ENCODE data around the gene POU6F2.

POU6F2 gene

DNA sequence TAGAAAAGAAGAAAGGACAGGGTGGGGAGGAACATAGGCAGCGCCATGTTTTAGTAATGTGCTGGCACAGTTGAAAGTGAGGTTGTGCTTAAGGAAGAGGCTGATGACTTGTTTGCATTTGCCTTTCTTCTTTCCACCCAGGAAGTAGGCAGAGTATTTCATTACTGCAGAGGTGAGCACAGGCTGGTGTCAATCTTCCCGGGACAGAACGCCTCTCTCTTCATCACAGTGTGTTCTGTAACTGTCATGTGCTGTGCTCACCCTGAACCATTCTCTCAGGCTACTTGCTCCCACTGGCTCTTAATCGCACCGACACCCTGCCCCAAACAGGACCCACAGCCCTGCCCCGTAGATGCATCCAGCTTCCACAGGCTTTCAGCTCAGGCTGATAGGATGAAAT is 452.7 kb downstream of the POU6F2 start:
- no peak overlapping the region for H2AFZ ChIP-seq (ENCODE audit: low read length)
- TF ChIP-seq EZH2 (optimal IDR thresholded peaks at IDR 0.05; ENCODE audit: low read depth, low read length) (no peak), EZH2phosphoT487 (IDR thresholded peaks at IDR 0.05; ENCODE audit: low read length) (no peak)
- TF ChIP-seq, protein P1, sequence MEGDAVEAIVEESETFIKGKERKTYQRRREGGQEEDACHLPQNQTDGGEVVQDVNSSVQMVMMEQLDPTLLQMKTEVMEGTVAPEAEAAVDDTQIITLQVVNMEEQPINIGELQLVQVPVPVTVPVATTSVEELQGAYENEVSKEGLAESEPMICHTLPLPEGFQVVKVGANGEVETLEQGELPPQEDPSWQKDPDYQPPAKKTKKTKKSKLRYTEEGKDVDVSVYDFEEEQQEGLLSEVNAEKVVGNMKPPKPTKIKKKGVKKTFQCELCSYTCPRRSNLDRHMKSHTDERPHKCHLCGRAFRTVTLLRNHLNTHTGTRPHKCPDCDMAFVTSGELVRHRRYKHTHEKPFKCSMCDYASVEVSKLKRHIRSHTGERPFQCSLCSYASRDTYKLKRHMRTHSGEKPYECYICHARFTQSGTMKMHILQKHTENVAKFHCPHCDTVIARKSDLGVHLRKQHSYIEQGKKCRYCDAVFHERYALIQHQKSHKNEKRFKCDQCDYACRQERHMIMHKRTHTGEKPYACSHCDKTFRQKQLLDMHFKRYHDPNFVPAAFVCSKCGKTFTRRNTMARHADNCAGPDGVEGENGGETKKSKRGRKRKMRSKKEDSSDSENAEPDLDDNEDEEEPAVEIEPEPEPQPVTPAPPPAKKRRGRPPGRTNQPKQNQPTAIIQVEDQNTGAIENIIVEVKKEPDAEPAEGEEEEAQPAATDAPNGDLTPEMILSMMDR (IDR thresholded peaks at IDR 0.05; ENCODE audit: low read length), result no peak
- H3K79me2 ChIP-seq (ENCODE audit: low read length), result no peaks in the 10 kb centered on the region
- H3K4me3 ChIP-seq (ENCODE audit: low read length), result no peak overlapping the region
- H3K4me1 ChIP-seq (ENCODE audit: low read length), result no peaks in the 10 kb centered on the region
- H3K4me2 ChIP-seq (ENCODE audit: low read depth, low read length), result no peak overlapping the region
- no peaks in the 10 kb centered on the region for H3K27me3 ChIP-seq (replicated peaks; ENCODE audit: insufficient read depth, low read length)
- H3K27ac ChIP-seq (ENCODE audit: low read length), result no peak overlapping the region
- no peaks in the 10 kb centered on the region for H3K36me3 ChIP-seq (replicated peaks; ENCODE audit: insufficient read depth, low read length)
- DNase-seq, result no peak
- H3F3A ChIP-seq (ENCODE audit: insufficient read depth, low read length), result no peaks in the 10 kb centered on the region
- no peaks in the 10 kb centered on the region for H4K20me1 ChIP-seq (ENCODE audit: insufficient read depth, low read length)
- H3K9ac ChIP-seq (ENCODE audit: low read length), result no peak overlapping the region
- H3K9me2 ChIP-seq (replicated peaks; ENCODE audit: insufficient read depth, low read length), result no peaks in the 10 kb centered on the region
- H3K9me3 ChIP-seq (replicated peaks; ENCODE audit: insufficient read depth, low read length), result no peaks in the 10 kb centered on the region

DNA sequence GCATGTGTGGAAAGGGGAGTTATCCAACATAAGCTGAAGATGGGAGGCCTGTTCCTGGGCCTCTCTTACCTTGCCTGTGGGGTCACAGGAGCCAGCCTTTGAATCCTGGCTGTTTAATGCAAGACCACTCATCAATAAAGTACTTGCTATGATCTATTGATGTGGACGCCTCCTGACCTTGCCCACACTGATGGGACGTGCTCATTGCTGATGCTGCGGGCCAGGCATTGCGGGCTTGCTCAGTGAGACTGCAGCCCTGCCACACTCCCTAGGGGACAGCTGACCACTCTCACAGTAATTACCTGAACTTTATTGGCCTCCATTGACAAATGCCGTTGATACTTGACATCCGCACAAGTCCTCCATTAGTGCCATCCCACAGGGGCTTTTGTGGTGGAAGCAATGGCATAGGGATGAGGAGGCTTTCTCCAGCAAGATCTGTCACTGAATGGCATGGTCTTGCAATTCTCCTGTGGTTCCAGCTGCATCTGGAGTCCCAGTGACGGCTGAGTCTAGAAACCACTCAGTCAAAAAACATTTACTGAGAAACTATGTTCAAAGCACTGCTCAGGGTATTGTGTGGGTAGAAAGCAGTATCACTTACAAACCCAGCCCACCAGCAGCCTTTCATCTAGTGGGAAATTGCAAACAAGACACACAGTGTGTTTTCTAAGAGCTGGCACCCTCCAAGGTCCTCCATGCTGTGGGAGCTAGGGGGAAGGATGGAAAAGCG is 453.4 kb downstream of the POU6F2 start:
- H3K36me3 ChIP-seq (replicated peaks; ENCODE audit: insufficient read depth, low read length), result no peaks in the 10 kb centered on the region
- H3K9me2 ChIP-seq (replicated peaks; ENCODE audit: insufficient read depth, low read length), result no peaks in the 10 kb centered on the region
- no peaks in the 10 kb centered on the region for H3F3A ChIP-seq (ENCODE audit: insufficient read depth, low read length)
- H3K4me3 ChIP-seq (ENCODE audit: low read length), result no peak overlapping the region
- H3K4me2 ChIP-seq (ENCODE audit: low read depth, low read length), result no peak overlapping the region
- H3K27ac ChIP-seq (ENCODE audit: low read length), result no peak overlapping the region
- TF ChIP-seq EZH2phosphoT487 (IDR thresholded peaks at IDR 0.05; ENCODE audit: low read length), result no peak
- TF ChIP-seq EZH2 (optimal IDR thresholded peaks at IDR 0.05; ENCODE audit: low read depth, low read length), result no peak
- TF ChIP-seq, protein P1 (IDR thresholded peaks at IDR 0.05; ENCODE audit: low read length), result no peak
- H3K79me2 ChIP-seq (ENCODE audit: low read length), result no peaks in the 10 kb centered on the region
- no peak overlapping the region for H2AFZ ChIP-seq (ENCODE audit: low read length)
- no peaks in the 10 kb centered on the region for H4K20me1 ChIP-seq (ENCODE audit: insufficient read depth, low read length)
- no peak overlapping the region for H3K9ac ChIP-seq (ENCODE audit: low read length)
- no peaks in the 10 kb centered on the region for H3K4me1 ChIP-seq (ENCODE audit: low read length)
- DNase-seq, result no peak
- no peaks in the 10 kb centered on the region for H3K27me3 ChIP-seq (replicated peaks; ENCODE audit: insufficient read depth, low read length)
- no peaks in the 10 kb centered on the region for H3K9me3 ChIP-seq (replicated peaks; ENCODE audit: insufficient read depth, low read length)

DNA sequence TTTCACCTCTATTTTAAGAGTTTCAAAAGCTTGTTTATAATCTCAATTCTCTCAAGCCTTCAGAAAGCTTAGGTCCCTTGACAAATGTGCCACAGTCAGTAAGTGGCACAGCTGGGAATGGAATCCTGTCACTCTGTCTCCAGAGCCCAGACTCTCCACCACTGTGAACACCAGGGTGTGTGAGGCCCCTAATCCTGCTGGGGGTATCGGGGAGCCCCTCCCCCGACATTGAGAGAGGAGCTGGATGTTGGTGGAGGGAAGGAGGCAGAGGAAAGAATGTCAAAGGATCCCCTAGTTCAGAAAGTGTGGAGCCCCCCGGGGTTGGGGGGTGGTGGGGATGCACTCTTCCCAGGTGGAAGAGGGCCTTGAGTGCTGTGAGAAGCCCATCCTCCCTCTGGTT is 454.7 kb downstream of the POU6F2 start:
- H3K36me3 ChIP-seq (replicated peaks; ENCODE audit: insufficient read depth, low read length), result no peaks in the 10 kb centered on the region
- no peak overlapping the region for H3K4me3 ChIP-seq (ENCODE audit: low read length)
- no peak overlapping the region for H3K9ac ChIP-seq (ENCODE audit: low read length)
- H3K9me3 ChIP-seq (replicated peaks; ENCODE audit: insufficient read depth, low read length), result no peaks in the 10 kb centered on the region
- no peak for DNase-seq
- no peak overlapping the region for H2AFZ ChIP-seq (ENCODE audit: low read length)
- H3K9me2 ChIP-seq (replicated peaks; ENCODE audit: insufficient read depth, low read length), result no peaks in the 10 kb centered on the region
- H4K20me1 ChIP-seq (ENCODE audit: insufficient read depth, low read length), result no peaks in the 10 kb centered on the region
- no peaks in the 10 kb centered on the region for H3K79me2 ChIP-seq (ENCODE audit: low read length)
- H3K4me2 ChIP-seq (ENCODE audit: low read depth, low read length), result no peak overlapping the region
- H3K27me3 ChIP-seq (replicated peaks; ENCODE audit: insufficient read depth, low read length), result no peaks in the 10 kb centered on the region
- no peaks in the 10 kb centered on the region for H3K4me1 ChIP-seq (ENCODE audit: low read length)
- H3K27ac ChIP-seq (ENCODE audit: low read length), result no peak overlapping the region
- H3F3A ChIP-seq (ENCODE audit: insufficient read depth, low read length), result no peaks in the 10 kb centered on the region
- no peak for TF ChIP-seq EZH2 (optimal IDR thresholded peaks at IDR 0.05; ENCODE audit: low read depth, low read length)
- TF ChIP-seq, protein P1 (IDR thresholded peaks at IDR 0.05; ENCODE audit: low read length), result no peak
- no peak for TF ChIP-seq EZH2phosphoT487 (IDR thresholded peaks at IDR 0.05; ENCODE audit: low read length)
